ENCODE data around the gene NOL3.

GRCh38 chr16:67173808-67174705 is 3.7 kb downstream of the NOL3 start:
- TF ChIP-seq, protein P1, sequence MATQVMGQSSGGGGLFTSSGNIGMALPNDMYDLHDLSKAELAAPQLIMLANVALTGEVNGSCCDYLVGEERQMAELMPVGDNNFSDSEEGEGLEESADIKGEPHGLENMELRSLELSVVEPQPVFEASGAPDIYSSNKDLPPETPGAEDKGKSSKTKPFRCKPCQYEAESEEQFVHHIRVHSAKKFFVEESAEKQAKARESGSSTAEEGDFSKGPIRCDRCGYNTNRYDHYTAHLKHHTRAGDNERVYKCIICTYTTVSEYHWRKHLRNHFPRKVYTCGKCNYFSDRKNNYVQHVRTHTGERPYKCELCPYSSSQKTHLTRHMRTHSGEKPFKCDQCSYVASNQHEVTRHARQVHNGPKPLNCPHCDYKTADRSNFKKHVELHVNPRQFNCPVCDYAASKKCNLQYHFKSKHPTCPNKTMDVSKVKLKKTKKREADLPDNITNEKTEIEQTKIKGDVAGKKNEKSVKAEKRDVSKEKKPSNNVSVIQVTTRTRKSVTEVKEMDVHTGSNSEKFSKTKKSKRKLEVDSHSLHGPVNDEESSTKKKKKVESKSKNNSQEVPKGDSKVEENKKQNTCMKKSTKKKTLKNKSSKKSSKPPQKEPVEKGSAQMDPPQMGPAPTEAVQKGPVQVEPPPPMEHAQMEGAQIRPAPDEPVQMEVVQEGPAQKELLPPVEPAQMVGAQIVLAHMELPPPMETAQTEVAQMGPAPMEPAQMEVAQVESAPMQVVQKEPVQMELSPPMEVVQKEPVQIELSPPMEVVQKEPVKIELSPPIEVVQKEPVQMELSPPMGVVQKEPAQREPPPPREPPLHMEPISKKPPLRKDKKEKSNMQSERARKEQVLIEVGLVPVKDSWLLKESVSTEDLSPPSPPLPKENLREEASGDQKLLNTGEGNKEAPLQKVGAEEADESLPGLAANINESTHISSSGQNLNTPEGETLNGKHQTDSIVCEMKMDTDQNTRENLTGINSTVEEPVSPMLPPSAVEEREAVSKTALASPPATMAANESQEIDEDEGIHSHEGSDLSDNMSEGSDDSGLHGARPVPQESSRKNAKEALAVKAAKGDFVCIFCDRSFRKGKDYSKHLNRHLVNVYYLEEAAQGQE (IDR thresholded peaks at IDR 0.05; ENCODE audit: borderline replicate concordance): no peak
- TF ChIP-seq, protein P1 (CRISPR knock-in tag; IDR thresholded peaks at IDR 0.05; ENCODE audit: low read depth): no peak
- TF ChIP-seq BHLHE40 (IDR thresholded peaks at IDR 0.05; ENCODE audit: low read length) (no peak), HCFC1 (IDR thresholded peaks at IDR 0.05; ENCODE audit: low read depth, low read length) (no peak), PURB (CRISPR knock-in tag; IDR thresholded peaks at IDR 0.05; ENCODE audit: low read depth) (no peak), RAD21 (CRISPR knock-in tag; conservative IDR thresholded peaks at IDR 0.05 in 1 of 2, IDR thresholded peaks at IDR 0.05 in 1 of 2) (no peak), SMC3 (conservative IDR thresholded peaks at IDR 0.05; ENCODE audit: insufficient read depth, low read depth, low read length) (no peak), CAMTA2 (CRISPR knock-in tag; conservative IDR thresholded peaks at IDR 0.05) (no peak), MEIS2 (IDR thresholded peaks at IDR 0.05; ENCODE audit: partially characterized antibody) (no peak), ZNF507 (tag; conservative IDR thresholded peaks at IDR 0.05) (no peak), PHF20 (IDR thresholded peaks at IDR 0.05; ENCODE audit: partially characterized antibody) (no peak)
- TF ChIP-seq, protein P2, sequence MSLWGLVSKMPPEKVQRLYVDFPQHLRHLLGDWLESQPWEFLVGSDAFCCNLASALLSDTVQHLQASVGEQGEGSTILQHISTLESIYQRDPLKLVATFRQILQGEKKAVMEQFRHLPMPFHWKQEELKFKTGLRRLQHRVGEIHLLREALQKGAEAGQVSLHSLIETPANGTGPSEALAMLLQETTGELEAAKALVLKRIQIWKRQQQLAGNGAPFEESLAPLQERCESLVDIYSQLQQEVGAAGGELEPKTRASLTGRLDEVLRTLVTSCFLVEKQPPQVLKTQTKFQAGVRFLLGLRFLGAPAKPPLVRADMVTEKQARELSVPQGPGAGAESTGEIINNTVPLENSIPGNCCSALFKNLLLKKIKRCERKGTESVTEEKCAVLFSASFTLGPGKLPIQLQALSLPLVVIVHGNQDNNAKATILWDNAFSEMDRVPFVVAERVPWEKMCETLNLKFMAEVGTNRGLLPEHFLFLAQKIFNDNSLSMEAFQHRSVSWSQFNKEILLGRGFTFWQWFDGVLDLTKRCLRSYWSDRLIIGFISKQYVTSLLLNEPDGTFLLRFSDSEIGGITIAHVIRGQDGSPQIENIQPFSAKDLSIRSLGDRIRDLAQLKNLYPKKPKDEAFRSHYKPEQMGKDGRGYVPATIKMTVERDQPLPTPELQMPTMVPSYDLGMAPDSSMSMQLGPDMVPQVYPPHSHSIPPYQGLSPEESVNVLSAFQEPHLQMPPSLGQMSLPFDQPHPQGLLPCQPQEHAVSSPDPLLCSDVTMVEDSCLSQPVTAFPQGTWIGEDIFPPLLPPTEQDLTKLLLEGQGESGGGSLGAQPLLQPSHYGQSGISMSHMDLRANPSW (CRISPR knock-in tag; IDR thresholded peaks at IDR 0.05): no peak
